Iris pigment epithelial cell (primary cell): ENCODE measurements around the gene MOV10.

Experiments
- DNase-seq: peaks from one replicate; pipeline ENCODE4 v3.0.0-alpha.2; 2011; ENCODE audit warnings: low read depth

The MOV10 gene

DNA sequence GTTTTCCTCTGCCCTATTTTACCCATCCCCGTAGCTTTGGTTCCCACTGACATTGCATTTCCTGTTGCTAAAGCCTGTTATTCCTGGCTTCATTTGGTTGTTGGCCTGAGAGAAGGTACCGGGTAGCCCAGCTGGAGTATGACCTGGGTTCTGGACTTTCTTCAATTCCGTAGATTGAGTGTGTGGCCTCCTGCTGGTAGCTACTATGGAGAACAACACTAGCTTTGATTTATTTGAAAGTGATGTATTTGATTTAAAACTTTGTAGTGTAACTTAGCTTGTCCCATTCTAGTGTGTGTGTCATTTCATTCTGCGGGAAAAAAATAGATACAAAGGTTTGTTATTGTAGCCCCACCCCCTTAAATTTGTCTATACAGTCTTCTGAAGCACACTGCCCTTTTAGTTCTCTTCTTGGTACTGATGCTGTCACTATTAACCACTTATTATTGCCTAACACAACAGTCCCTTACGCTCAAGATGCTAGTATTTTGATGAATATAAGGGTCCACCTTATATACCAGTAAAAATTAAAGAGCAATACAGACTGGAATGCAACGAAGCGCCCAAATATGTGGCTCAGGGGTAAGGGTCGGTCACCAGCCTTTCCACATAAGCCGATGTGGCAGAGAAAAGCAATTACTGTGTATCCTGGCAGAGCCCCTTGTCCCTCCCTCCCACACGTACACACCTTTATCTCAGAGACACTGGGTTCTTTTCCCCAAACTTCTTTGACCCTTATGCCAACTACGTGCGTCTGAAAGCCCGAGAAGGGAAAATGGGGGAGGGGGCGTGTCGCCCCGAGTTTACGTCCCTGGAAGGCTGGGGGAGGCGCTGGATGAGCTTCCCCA is 643 bp upstream of the MOV10 start:
- peak; percentile 80 for DNase-seq

GRCh38 chr1:112674986-112675727 is 698 bp downstream of the MOV10 start:
- peak; percentile 16 for DNase-seq

- no peak for DNase-seq
Observed at GRCh38 chr1:112675728-112676381, 1.4 kb downstream of the MOV10 start.

DNA sequence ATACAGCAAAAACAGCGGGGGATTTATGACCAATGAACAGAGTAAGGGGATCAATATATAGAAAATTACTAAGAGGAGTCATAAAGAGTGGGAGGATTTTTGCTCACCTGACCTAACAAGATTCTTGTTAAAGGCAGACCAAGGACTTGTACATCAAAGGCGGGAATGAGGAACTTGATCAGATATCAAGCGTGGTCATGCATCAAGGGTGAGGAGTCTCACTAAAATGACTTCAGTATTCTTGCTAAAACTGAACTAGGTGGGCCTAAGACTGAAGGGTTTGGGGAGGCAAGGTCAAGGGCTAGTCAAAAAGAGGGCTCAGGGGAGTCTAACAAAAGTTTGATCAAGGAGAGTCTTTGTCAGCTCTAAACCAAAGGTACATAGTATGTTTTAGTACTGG is 2.1 kb downstream of the MOV10 start:
- no peak for DNase-seq

DNA sequence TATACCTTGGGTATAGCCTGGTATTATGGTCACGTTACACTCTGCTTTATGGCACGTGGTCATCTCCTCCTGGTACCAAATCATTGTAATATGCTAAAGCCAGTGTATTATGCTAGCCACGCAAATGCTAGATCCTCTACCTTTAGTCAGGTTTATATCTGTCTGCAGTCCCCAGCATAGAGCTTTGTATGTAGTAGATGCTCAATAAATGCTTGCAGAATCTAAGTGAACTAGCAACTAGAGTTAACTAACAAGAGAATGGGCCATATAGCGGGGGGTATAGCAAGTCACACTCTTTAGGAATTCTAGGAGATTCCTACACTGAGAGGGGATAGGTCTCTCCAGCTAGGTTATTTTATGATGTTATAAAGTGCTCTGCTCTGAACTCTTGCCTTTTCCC is 3.0 kb downstream of the MOV10 start:
- no peak for DNase-seq

- no peak for DNase-seq
Observed at GRCh38 chr1:112678605-112679004, 4.1 kb downstream of the MOV10 start.

DNA sequence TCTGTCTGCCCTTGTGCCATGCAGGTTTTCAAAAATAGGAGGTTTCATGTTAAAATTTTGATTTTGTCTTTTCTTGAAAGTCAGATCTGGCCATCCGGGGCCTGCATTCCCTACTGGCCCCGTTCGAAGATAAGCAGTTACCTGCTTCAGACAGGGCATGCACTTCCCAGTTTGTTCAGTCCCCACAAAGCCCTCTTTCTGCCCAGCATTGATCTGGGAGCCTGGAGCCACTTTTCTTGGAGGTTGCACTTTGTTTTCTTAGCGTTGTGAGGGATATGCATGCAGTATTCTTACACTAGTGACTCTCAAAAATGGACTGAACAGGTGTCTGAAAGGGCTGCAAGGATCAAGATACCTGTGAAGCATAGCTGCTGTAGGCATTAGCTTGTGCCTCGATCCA is 11.5 kb downstream of the MOV10 start:
- no peak for DNase-seq

DNA sequence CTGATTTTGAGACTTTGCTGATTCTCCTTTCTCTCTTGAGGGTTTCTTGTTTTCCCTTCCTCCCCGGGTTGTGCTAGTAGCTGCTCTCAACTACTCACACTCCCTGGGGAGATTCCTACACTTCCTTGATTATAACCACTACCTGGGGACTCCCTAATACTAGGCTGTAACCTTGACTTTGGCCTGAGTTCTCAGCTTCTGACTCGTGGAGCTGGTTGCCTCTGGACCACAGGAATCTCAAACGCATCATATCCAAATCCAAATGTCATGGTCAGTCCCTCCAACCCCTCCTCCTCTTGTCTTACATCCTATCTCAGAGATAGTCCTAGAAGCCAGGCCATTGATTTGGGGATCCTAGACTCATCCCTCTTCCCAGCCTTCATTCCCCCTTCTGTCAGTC is 12.0 kb downstream of the MOV10 start:
- no peak for DNase-seq

GRCh38 chr1:112686835-112687234 is 12.4 kb downstream of the MOV10 start:
- no peak for DNase-seq

GRCh38 chr1:112687361-112687760 is 12.9 kb downstream of the MOV10 start:
- DNase-seq = no peak

DNA sequence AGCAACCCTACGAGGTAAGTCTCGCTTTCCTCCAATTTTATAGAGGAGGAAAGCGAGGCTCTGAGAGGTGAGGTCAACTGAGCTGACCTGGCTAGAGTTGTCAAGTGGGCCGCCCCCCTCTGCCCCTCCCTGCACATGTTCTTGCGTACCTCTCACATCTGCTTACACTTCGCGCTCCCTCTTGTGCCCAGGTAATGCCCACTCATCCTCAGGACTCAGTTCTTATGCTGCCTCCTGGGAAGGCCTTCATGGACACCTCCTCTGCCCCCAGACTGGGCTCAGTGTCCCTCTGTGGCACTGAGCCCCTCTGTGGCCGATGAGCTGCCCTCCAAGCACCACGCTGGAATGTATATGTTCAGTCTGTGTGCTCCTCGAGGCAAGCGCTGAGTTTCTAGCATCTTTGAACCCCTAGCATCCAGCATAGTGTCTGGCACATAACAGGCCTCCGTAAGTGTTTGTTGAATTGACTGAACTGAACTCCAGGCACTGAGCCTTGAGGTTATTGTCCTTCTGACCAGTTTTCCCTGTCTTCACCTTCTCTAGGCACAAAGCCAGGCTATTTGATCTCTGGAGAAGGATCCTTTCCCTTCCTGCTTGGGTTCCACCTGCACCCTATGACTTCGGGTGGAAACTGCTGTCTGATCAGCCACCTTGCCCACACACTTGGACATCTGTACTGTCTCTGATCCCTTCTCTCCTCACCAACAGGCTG is 13.5 kb downstream of the MOV10 start:
- no peak for DNase-seq

DNA sequence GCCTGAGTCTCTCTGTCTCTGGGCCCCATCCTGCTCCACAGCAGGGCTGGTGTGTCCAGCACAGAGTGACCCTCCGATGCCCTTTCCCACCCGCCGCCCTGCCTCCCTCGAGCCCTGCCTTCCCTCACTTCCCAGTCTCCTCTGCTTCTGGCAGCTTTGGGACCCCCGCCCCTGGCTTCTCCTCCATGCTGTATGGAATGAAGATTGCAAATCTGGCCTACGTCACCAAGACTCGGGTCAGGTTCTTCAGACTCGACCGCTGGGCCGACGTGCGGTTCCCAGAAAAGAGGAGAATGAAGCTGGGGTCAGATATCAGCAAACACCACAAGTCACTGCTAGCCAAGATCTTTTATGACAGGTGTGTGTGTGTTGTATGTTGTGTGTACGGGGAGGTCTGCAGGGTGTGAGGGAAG is 14.3 kb downstream of the MOV10 start:
- DNase-seq = no peak

DNA sequence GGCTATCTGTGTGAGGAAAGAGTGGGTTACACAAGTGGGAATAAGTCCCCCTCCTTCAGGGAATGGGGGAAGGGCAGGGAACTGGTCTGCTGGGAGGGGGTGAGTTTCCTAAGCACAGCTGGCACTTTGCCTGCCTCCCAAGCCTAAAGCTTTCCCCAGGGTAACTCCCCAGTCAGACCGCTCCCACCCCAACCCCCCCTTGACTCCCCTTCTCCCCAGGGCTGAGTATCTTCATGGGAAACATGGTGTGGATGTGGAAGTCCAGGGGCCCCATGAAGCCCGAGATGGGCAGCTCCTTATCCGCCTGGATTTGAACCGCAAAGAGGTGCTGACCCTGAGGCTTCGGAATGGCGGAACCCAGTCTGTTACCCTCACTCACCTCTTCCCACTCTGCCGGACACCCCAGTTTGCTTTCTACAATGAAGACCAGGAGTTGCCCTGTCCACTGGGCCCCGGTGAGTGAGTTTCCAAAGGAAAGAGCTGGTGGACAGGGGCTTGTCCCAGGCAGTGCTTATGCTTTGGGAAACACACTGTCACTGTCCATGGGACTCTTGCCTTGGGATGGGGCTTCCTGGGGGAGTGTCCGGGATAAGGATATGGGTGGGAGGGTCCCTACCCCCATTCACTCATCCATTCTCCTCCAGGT is 14.9 kb downstream of the MOV10 start:
- no peak for DNase-seq

DNA sequence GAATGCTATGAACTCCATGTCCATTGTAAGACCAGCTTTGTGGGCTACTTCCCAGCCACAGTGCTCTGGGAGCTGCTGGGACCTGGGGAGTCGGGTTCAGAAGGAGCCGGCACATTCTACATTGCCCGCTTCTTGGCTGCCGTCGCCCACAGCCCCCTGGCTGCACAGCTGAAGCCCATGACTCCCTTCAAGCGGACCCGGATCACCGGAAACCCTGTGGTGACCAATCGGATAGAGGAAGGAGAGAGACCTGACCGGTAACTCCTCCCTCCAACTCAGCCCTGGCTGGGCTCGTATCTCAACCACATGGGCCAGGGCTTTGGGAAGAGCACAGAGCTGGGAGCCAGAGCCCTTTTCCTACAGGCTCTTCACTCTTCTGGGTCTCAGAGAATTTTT is 15.4 kb downstream of the MOV10 start:
- no peak for DNase-seq

GRCh38 chr1:112692681-112693080 is 18.2 kb downstream of the MOV10 start:
- DNase-seq = no peak

DNA sequence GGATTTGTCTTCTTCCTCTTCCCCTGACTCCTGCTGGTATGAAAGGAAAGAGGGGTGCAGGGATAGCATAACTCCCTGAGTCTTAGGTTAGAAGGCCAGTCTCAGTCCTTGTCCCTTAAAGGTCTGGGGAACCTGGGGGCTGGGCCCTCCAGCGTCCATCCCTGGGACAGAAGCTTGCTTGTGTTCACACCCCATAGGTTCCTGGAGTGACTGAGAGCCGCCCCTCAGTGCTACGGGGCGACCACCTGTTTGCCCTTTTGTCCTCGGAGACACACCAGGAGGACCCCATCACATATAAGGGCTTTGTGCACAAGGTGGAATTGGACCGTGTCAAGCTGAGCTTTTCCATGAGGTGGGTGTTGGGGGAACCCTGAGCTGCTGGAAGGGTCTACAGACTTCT is 19.4 kb downstream of the MOV10 start:
- DNase-seq = no peak

GRCh38 chr1:112694363-112694929 is 20.0 kb downstream of the MOV10 start:
- DNase-seq = no peak

- no peak for DNase-seq
Observed at GRCh38 chr1:112695276-112695675, 20.8 kb downstream of the MOV10 start.

- DNase-seq = no peak
Observed at GRCh38 chr1:112696578-112697314, 22.3 kb downstream of the MOV10 start.

DNA sequence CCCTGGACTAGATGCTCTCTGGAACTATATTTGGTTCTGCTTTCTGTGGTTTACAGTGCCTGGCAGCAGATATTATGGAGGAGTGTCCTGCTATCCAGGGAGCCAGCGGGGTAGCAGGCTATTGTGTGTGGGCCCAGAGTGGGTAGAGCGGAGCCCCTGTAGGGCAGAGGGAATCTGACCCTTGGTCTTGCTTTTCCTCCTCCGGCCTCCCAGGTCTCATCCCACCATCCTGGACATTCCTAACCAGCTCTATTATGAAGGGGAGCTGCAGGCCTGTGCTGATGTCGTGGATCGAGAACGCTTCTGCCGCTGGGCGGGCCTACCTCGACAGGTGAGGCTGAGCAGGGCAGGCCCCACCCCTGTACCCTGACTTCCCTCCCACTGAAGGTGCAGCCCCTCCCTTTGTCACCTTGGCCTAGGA is 23.3 kb downstream of the MOV10 start:
- DNase-seq = no peak
